HCT116 (cell line): Measurements from ENCODE around the gene INPPL1. TPM values are rescaled to one million over a fixed set of nuclear protein-coding genes. Genes with fewer than 3 reads are reported as not detected.

Source experiments
- ATAC-seq: fragments of 200-7000 bp; cut with Tn5 transposase; 2 replicates; pipeline ENCODE4 v1.9.1; 2020; ENCODE audit warnings: mild to moderate bottlenecking, moderate library complexity
- BruUV-seq: library from RNA; stranded (reverse); fragments of 400-500 nt; replicated peaks from 2 replicates; lab custom pipeline; 2021; lab: Mats Ljungman, UMichigan
- CTCF ChIA-PET: fragments of 300-600 bp; sonication (Branson Sonifier 250); formaldehyde crosslinking; loops from one replicate; lab custom pipeline; 2021; ENCODE audit warnings: antibody characterized with exemption; lab: Charles Lee
- POLR2A ChIA-PET: fragments of 300-600, 350-600 bp; sonication (Branson Sonifier 250); formaldehyde crosslinking; loops from one replicate; lab custom pipeline; 2021; ENCODE audit warnings: antibody characterized with exemption; lab: Charles Lee
- RAD21 ChIA-PET, 2 experiments: fragments of 300-600 bp; sonication (Branson Sonifier 250); formaldehyde crosslinking; loops; one replicate each; lab custom pipeline; 2023; ENCODE audit warnings: low total read pairs in 2 of 2; ENCODE audit not compliant: uncharacterized antibody in 2 of 2, unreplicated experiment in 2 of 2, low non-redundant PET in 1 of 2; lab: Charles Lee
- DNase-seq: peaks from one replicate; pipeline ENCODE4 v3.0.0-alpha.2; 2010; ENCODE audit warnings: low read depth, low spot score
- H2AFZ ChIP-seq: fragments of 200-600 bp; shearing (Covaris generic), sonication (generic); 2 replicates; pipeline ENCODE4 v1.6.1; 2017; ENCODE audit warnings: low read depth, mixed run types, mixed read lengths, antibody characterized with exemption, low read length; ENCODE audit not compliant: poor library complexity, severe bottlenecking
- H3K27ac ChIP-seq: 2 replicates; pipeline ENCODE4 v1.5.1; 2012; ENCODE audit warnings: low read depth, low read length
- H3K27me3 ChIP-seq: fragments of 200-600 bp; sonication (generic); 2 replicates; pipeline ENCODE4 v1.6.1; 2016; ENCODE audit warnings: mixed run types, low read length, mixed read lengths; ENCODE audit not compliant: insufficient read depth
- H3K36me3 ChIP-seq, 2 experiments: fragments of 200-500 bp in 1 of 2; fragments of 200-600 bp in 1 of 2; sonication (Bioruptor generic) in 1 of 2; sonication (generic) in 1 of 2; 2 replicates each; pipeline versions ENCODE4 v1.5.1 to v1.6.1; 2014 to 2016; ENCODE audit warnings: low read length in 2 of 2, inconsistent platforms in 1 of 2, mixed read lengths in 1 of 2, mixed run types in 1 of 2; ENCODE audit not compliant: insufficient read depth in 2 of 2, control insufficient read depth in 1 of 2
- H3K4me1 ChIP-seq, 2 experiments: fragments of 200-600 bp in 1 of 2; sonication (generic) in 1 of 2; 2 replicates each; pipeline versions ENCODE4 v1.5.1 to v1.6.1; 2012 to 2017; ENCODE audit warnings: low read length in 2 of 2, inconsistent platforms in 1 of 2, mild to moderate bottlenecking in 1 of 2, mixed read lengths in 1 of 2, mixed run types in 1 of 2, moderate library complexity in 1 of 2; ENCODE audit not compliant: insufficient read depth in 2 of 2, control insufficient read depth in 1 of 2
- H3K4me2 ChIP-seq: fragments of 200-600 bp; sonication (generic); 2 replicates; pipeline ENCODE4 v1.6.1; 2017; ENCODE audit warnings: mixed run types, low read length, mixed read lengths
- H3K4me3 ChIP-seq, 2 experiments: fragments of 200-600 bp in 1 of 2; sonication (generic) in 1 of 2; replicated peaks in 1 of 2; 2 replicates each; pipeline ENCODE4 v1.5.1; 2011 to 2016; ENCODE audit warnings: low read length in 2 of 2, control low read depth in 1 of 2, low read depth in 1 of 2, mild to moderate bottlenecking in 1 of 2, mixed read lengths in 1 of 2, mixed run types in 1 of 2
- H3K79me2 ChIP-seq: fragments of 200-600 bp; sonication (generic); 2 replicates; pipeline ENCODE4 v1.6.1; 2017; ENCODE audit warnings: mild to moderate bottlenecking, mixed run types, low read length, moderate library complexity, mixed read lengths; ENCODE audit not compliant: insufficient read depth
- H3K9ac ChIP-seq: fragments of 200-600 bp; sonication (generic); 2 replicates; pipeline ENCODE4 v1.6.1; 2016; ENCODE audit warnings: low read length, mixed read lengths
- H3K9me2 ChIP-seq: fragments of 200-600 bp; sonication (generic), shearing (Covaris generic); 2 replicates; pipeline ENCODE4 v1.6.1; 2017; ENCODE audit warnings: mixed run types, mild to moderate bottlenecking, moderate library complexity; ENCODE audit not compliant: insufficient read depth
- H3K9me3 ChIP-seq, 2 experiments: fragments of 200-500 bp in 1 of 2; fragments of 200-600 bp in 1 of 2; sonication (Bioruptor generic) in 1 of 2; sonication (generic) in 1 of 2; 2 replicates each; pipeline ENCODE4 v1.6.1; 2014 to 2017; ENCODE audit warnings: low read length in 2 of 2, mixed read lengths in 2 of 2, inconsistent platforms in 1 of 2, low read depth in 1 of 2, mild to moderate bottlenecking in 1 of 2, mixed run types in 1 of 2, moderate library complexity in 1 of 2; ENCODE audit not compliant: control insufficient read depth in 1 of 2, insufficient read depth in 1 of 2
- H4K20me1 ChIP-seq: fragments of 200-600 bp; sonication (generic), shearing (Covaris generic); 2 replicates; pipeline ENCODE4 v1.6.1; 2017; ENCODE audit warnings: mixed run types, mild to moderate bottlenecking, moderate library complexity; ENCODE audit not compliant: insufficient read depth
- CEBPB ChIP-seq: IDR thresholded peaks from 2 replicates; pipeline ENCODE4 v1.6.1; 2012; ENCODE audit warnings: low read depth
- ELF1 ChIP-seq: IDR thresholded peaks from 2 replicates; pipeline ENCODE4 v1.6.1; 2012; ENCODE audit warnings: low read depth, borderline replicate concordance
- EZH2 ChIP-seq: fragments of 200-600 bp; sonication (generic); IDR thresholded peaks from 2 replicates; pipeline ENCODE4 v1.6.1; 2017; ENCODE audit warnings: antibody characterized with exemption, mixed run types
- SIN3A ChIP-seq: IDR thresholded peaks from 2 replicates; pipeline ENCODE4 v1.6.1; 2012; ENCODE audit warnings: low read depth
- SRF ChIP-seq: IDR thresholded peaks from 2 replicates; pipeline ENCODE4 v1.6.1; 2012; ENCODE audit warnings: low read depth
- YY1 ChIP-seq: IDR thresholded peaks from 2 replicates; pipeline ENCODE4 v1.6.1; 2011; ENCODE audit warnings: low read length, low read depth, moderate library complexity, mild to moderate bottlenecking; ENCODE audit not compliant: insufficient replicate concordance; ENCODE audit errors: extremely low read depth
- ZBTB33 ChIP-seq: IDR thresholded peaks from 2 replicates; pipeline ENCODE4 v1.6.1; 2011; ENCODE audit warnings: mild to moderate bottlenecking, low read length, moderate library complexity; ENCODE audit not compliant: insufficient replicate concordance; ENCODE audit errors: extremely low read depth
- intact Hi-C: fragments of 100-400 bp; cut with micrococcal nuclease; formaldehyde crosslinking; loops from 2 replicates; pipeline ENCODE4 v1.10.0; 2022
- total RNA-seq: library from RNA; stranded (reverse); gene quantifications from one replicate; pipeline ENCODE4 v1.2.1, GENCODE V29; 2021; ENCODE audit not compliant: unreplicated experiment

INPPL1 gene
- total RNA-seq, 1 experiment from 2014 or later: 132 TPM

GRCh38 chr11:72222106-72222891 lies 2.3 kb upstream of the INPPL1 start:
- Histone ChIP-seq H3K9me3 (no peaks in the 10 kb centered on the region), H3K9me2 (no peaks in the 10 kb centered on the region), H3K9ac (peak overlapping the region; percentile 91), H3K4me2 (peak overlapping the region; percentile 99), H2AFZ (peak overlapping the region; percentile 90), H3K27me3 (no peaks in the 10 kb centered on the region), H3K36me3 (no peaks in the 10 kb centered on the region), H3K79me2 (peaks cover 10% of the 10 kb centered on the region; the same call in 1 of the 2 replicates), H3K27ac (peak overlapping the region; percentile 79), H3K4me1 (peaks cover 17 to 29% of the 10 kb centered on the region in 2 experiments), H4K20me1 (no peaks in the 10 kb centered on the region), H3K4me3 (peak overlapping the region; percentile 88 to 94)
- CTCF ChIA-PET: interaction anchor here (1.3 to 1.8 kb wide), 2 partner anchors 39 to 197 kb away, joined by 5 to 6 read pairs; no protein-coding TSS in a partner anchor
- DNase-seq: no peak
- RAD21 ChIA-PET: no interaction called here
- intact Hi-C loops: loop anchor here (5.0 to 10.0 kb wide), 2 partner anchors 120 to 213 kb away; partner anchors contain the start of genes CLPB and LAMTOR1
- no TSS peak for BruUV-seq
- no peak for ATAC-seq
- no peak for TF ChIP-seq YY1
- no peak for TF ChIP-seq EZH2
- no peak for TF ChIP-seq ZBTB33
- no peak for TF ChIP-seq SRF
- TF ChIP-seq CEBPB: no peak
- no peak for TF ChIP-seq ELF1
- TF ChIP-seq SIN3A: no peak
- POLR2A ChIA-PET: no interaction called here
